DMS 273 treated with DMSO at 0.1 percent for 48 hours (cell line): ENCODE measurements around the gene HDLBP.
"Not testable (repeated sequence)": the region's sequence is repeated elsewhere in the genome, so short reads cannot be mapped to it uniquely, and the experiment has no call there.

ENCODE experiments used
- DNase-seq: peaks from one replicate; lab custom pipeline; 2025; lab: John Stamatoyannopoulos, UW

The HDLBP gene

DNA sequence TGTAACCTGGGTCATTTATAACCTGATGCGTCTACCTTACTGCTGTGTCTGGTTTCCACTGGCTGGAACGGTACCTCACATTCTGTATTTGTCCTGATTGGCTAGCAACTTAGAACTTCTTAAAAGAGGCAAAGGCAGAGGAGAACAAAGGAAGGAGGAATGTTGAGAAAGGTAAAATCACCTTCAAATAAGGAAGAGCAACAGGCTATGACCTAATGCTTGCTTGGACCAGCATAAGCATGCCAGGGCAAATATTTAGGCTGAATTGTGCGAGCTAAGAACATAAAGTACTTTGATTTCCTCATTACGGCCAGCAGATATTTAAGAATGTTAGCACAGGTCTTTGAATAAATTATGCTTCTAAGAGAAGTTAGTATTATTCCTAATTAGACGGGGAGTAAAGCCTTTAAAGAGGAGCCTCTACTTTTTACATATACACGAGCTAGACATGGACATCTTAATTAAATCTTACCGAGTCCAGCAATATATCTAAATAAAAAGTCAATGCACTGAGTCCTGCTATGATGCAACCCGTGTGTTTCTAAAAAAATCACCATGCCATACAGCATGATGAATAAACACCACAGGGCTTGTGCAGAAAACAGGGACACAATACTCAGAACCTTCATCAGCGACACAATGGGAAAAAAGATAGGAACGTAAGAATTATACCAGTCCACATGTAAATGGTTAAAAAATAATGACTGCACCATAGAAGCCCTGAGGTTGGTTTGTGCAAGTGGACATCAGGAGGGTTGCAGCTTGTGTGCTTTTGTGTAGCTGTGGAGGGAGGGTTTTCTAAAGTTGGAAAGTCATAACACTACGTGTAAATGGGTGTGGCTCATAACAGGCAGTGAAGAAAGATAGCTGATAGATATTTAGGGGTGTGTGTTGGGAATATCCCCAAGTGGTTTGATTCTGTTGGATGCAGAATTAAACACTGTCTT, 14.5 kb upstream of the HDLBP start:
- no peak for DNase-seq

- DNase-seq = no peak
Observed at GRCh38 chr2:241325257-241325656, 9.8 kb upstream of the HDLBP start.

DNA sequence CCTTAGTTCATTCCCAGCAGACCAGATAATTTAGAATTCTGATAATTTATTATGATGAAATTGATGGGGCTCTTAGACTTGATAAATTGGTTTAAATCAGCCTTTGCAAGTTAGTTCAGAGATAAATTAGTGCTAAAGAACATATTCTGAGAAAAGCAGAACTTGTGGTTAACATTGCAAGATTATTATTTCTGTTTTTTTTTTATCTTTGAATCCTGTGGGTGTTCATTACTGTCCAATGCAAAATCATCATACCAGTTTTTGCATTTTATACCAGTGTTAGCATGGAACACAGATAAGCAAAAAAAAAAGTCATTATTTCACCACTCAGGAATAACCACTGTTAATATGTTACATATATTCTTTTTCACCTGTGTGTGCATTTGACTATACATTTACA, 9.3 kb upstream of the HDLBP start:
- no peak for DNase-seq

DNA sequence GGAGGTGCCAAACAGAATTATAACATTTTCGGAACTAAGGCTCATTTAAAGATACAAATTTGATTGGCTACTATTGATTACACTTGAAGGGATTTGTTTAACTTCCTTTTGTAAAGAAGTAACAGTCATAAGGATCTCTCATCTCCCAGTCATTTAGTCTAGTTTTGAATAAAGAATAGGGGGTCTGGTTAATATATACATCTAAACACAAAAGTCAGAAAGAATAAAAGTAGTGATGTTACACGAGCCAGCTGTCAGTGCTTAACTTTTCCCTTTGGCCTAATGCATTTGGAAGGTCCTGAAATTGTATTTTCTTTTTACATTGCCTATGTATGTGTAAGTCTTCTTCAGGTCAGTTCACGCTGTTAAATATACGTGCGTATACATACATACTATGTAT, 8.3 kb upstream of the HDLBP start:
- no peak for DNase-seq

GRCh38 chr2:241321886-241322285, 6.4 kb upstream of the HDLBP start:
- DNase-seq = no peak

DNA sequence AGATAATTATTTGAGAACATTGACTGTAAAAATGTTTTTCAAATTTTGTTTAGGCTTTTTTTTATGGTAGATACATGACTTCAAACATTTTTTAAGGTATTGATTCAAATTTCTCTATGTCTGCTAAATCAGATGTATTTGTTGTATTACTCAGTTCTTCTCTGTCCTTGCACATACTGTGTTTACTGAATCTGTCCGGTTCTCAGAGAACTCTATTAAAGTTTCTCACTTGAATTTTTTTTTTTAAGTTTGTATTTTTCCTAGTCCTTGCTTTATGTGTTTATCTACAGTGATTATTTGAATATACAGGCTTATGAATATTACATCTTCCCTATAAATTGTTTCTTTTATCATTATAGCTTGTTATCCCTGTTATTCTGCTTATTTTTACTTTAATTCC, 5.6 kb upstream of the HDLBP start:
- no peak for DNase-seq

DNA sequence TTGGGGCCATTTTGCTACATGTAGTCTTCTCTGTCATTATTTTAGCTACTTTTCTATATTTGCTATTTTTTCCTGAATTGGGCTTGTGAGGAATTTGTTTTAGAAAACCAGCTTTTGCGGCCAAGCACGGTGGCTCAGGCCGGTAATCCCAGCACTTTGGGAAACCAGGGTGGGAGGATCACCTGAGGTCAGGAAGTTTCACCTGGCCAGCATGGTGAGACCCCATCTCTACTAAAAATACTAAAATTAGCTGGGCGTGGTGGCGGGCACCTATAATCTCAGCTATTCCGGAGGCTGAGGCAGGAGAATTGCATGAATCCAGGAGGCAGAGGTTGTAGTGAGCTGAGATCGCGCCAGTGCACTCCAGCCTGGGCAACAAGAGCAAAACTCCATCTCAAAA, 4.9 kb upstream of the HDLBP start:
- no peak for DNase-seq

- not testable (repeated sequence) for DNase-seq
Observed at GRCh38 chr2:241318830-241319229, 3.4 kb upstream of the HDLBP start.

GRCh38 chr2:241317391-241317790, 1.9 kb upstream of the HDLBP start:
- DNase-seq = no peak

DNA sequence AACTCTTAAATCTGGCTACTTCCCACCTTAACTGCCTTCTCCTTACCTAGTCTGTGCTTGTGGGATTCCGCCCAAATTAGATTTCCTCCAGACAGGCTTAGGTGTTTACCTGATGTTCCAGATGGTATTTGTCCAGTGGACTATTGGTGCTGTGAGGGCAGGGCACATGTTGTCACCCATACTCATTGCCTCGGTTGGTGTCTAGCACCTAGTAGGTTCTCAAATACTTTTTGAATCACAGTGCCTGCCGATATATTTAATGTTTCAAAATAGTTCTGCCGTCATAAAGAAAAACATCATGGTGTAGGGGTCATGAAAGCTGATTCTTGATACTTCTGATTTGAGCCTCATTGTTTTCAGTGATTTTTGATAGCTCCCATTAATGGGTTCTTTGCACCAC, 1.4 kb upstream of the HDLBP start:
- DNase-seq = no peak

- no peak for DNase-seq
Observed at GRCh38 chr2:241315879-241316631, 583 bp upstream of the HDLBP start, which contains the start of gene SEPTIN2. SEPTIN2 (plus strand) TSS chr2:241315925; CDS start chr2:241324233, 8,308 bp downstream.

GRCh38 chr2:241314226-241315092, 1.0 kb downstream of the HDLBP start:
- DNase-seq = no peak

DNA sequence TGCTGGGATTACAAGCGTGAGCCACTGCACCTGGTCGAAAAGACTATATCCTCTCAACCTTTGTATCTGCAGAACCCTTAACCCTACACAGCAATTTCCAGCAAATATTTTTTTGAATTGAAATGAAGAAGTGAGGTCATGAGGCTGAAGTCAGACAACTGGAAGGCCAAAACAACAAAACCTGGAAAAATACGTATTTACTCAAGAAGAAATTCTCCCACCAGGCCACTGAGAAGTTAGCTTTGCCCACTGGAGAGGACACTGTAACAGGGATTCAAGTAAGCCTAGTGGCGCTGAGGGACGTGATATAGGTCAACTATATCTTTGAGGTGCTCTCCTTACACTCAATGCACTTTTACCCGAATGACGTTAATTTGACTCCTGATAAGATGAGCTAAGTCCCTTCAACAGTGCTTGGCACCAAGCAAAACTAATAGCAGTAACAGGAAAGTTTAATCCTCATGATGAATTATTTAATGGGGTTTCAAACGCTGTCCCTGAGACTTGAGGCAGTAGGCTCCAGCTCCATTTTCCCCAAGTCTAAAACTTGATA, 1.9 kb downstream of the HDLBP start:
- no peak for DNase-seq

- no peak for DNase-seq
Observed at GRCh38 chr2:241312082-241312481, 3.4 kb downstream of the HDLBP start.

DNA sequence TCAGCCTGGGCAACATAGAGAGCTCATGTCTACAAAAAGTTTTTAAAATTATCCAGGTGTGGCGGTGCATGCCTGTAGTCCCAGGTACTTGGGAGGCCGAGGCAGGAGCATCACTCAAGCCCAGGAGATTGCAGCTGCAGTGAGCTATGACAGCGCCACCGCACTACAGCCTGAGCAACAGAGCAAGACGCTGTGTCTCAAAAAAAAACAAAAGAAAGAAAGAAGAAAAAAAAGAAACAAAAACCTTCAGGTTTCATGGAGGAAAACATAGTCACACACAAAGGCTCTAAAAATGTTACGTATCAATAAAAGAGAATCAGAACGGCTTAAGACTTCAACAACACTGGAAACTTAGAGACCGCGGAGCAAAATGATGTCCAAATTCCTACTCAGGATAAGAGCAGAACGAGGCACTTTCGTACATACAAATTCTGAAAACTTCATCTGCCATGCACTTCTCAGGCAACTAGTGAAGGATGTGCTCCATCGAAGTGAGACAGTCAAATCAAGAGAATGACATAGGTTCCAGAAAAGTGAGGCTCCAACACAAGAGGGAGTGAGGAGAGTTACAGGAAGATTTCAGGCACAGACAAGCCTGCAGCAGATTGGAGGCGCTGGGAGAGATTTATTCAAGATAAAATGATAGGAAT, 4.4 kb downstream of the HDLBP start:
- no peak for DNase-seq

DNA sequence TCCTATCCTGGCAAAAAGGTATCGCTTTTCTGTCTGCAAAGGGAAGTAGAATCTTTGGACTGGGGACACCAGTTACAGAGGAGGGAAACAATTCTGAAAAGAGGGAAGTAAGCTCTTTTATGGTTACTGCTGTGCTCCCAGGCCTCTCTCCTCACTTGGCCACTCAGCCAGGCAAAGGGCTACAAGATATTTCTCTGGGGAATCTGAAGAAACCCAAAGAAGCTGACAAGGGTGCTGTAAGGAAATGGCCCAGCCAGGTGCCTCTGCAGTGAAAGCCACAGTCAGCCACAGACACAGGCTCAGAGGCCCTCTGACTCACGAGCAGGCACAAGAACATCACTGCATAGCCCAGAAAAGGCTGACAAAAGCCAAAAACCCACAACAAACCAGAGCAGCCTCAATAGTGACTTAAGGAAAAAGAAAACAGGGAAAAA, 5.8 kb downstream of the HDLBP start:
- no peak for DNase-seq

GRCh38 chr2:241308832-241309500, 6.5 kb downstream of the HDLBP start:
- DNase-seq = no peak

- no peak for DNase-seq
Observed at GRCh38 chr2:241308267-241308666, 7.2 kb downstream of the HDLBP start.

- DNase-seq = no peak
Observed at GRCh38 chr2:241307055-241307454, 8.4 kb downstream of the HDLBP start.

- DNase-seq = no peak
Observed at GRCh38 chr2:241304039-241304670, 11.3 kb downstream of the HDLBP start.
